ENCODE data around the gene NTNG1. TPM values are rescaled to one million over a fixed set of nuclear protein-coding genes. Genes with fewer than 3 reads are reported as not detected.

The NTNG1 gene
- total and polyA plus RNA-seq, 2 of the 8 experiments (the other 6 are each of a cell fraction or from before 2014, with no cell fraction given) = 1.2 to 4.1 TPM

DNA sequence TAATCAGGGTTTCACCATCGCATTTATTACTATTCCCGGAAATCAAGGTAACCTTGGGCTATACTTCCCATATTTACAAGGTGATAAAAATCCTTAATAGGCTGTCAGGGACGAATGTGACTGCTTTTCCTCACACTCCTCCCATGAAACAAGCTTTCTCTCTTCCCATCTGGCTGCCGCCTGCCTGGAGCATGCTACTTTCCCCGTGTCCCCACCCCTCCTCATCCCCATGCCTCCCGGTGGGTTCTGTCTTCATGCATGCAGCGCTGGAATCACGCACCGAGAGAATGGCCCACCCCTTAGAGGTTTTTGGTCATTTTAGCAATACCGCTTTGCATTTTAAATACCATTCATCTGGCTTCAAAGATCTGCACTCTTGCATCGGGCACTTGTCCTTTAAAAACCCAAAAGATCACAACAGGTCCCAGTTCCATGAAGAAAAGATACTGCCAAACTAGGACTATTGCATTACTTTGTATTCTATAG, 339.1 kb downstream of the NTNG1 start:
- Histone ChIP-seq H3K27me3 (replicated peaks in 1 of 4; ENCODE audit: control insufficient read depth in 3 of 4, extremely low read depth in 1 of 4, insufficient read depth in 3 of 4, low read length in 3 of 4) (no peaks in the 10 kb centered on the region), H2AK5ac (ENCODE audit: low read depth, low read length) (no peak overlapping the region), H2BK120ac (replicated peaks; ENCODE audit: low read depth, low read length) (no peak overlapping the region), H4K20me1 (replicated peaks in 1 of 2; ENCODE audit: control insufficient read depth in 1 of 2, insufficient read depth in 2 of 2, low read length in 2 of 2) (no peaks in the 10 kb centered on the region), H3K4ac (replicated peaks; ENCODE audit: insufficient read length, low read depth, low read length) (no peak overlapping the region), H3K9me3 (ENCODE audit: insufficient read depth in 2 of 2, low read depth in 1 of 2, low read length in 1 of 2) (no peaks in the 10 kb centered on the region), H2BK12ac (ENCODE audit: low read depth, low read length) (no peak overlapping the region), H3K56ac (replicated peaks; ENCODE audit: insufficient read length, low read depth, low read length) (no peak overlapping the region), H2BK20ac (ENCODE audit: low read length) (no peak overlapping the region), H3K23ac (ENCODE audit: insufficient read length) (no peak overlapping the region), H4K8ac (ENCODE audit: extremely low read depth, insufficient read depth, low read length) (no peak overlapping the region), H4K91ac (replicated peaks; ENCODE audit: insufficient read length, low read length) (no peak overlapping the region), H3K14ac (ENCODE audit: insufficient read length) (no peak overlapping the region), H2AFZ (ENCODE audit: low read length) (no peak overlapping the region), H3K79me1 (ENCODE audit: low read depth, low read length) (no peaks in the 10 kb centered on the region), H3K79me2 (ENCODE audit: control insufficient read depth in 1 of 2, insufficient read depth in 2 of 2, low read length in 2 of 2) (no peaks in the 10 kb centered on the region), H3K27ac (ENCODE audit: low read depth, low read length) (no peak overlapping the region), H4K5ac (ENCODE audit: insufficient read length, low read depth, low read length) (no peak overlapping the region), H3K9ac (replicated peaks in 1 of 4; ENCODE audit: extremely low read depth in 1 of 4, low read depth in 3 of 4, low read length in 3 of 4) (no peak overlapping the region), H3K4me3 (ENCODE audit: extremely low read depth in 1 of 4, insufficient read depth in 2 of 4, low read depth in 3 of 4, low read length in 4 of 4) (no peak overlapping the region), H3K4me1 (replicated peaks in 1 of 4; ENCODE audit: control insufficient read depth in 3 of 4, insufficient read depth in 4 of 4, low read length in 3 of 4) (no peaks in the 10 kb centered on the region), H3K36me3 (ENCODE audit: control insufficient read depth in 2 of 4, insufficient read depth in 4 of 4, low read length in 3 of 4) (no peaks in the 10 kb centered on the region), H3K23me2 (ENCODE audit: low read depth, low read length) (no peaks in the 10 kb centered on the region), H3K4me2 (ENCODE audit: insufficient read depth in 1 of 2, low read depth in 2 of 2, low read length in 2 of 2) (no peak overlapping the region), H2BK5ac (ENCODE audit: low read depth, low read length) (no peak overlapping the region), H2BK15ac (ENCODE audit: low read length) (no peak overlapping the region), H3K18ac (ENCODE audit: extremely low read depth, low read length) (no peak overlapping the region)
- ChIA-PET CTCF (ENCODE audit: partially characterized antibody) (interaction anchor here (1.0 to 9.9 kb wide), 3 partner anchors 14 to 48 kb away, joined by 3 to 52 read pairs (median 44); no protein-coding TSS in a partner anchor), POLR2A (ENCODE audit: partially characterized antibody) (no interaction called here)
- FAIRE-seq (no peak), DNase-seq (ENCODE audit: low read depth in 1 of 2, low spot score in 2 of 2) (no peak)
- no peak for TF ChIP-seq RBBP5 (IDR thresholded peaks at IDR 0.05; ENCODE audit: borderline replicate concordance, low read depth, low read length)
- TF ChIP-seq KDM1A (IDR thresholded peaks at IDR 0.05; ENCODE audit: borderline replicate concordance, low read length) = no peak
- TF ChIP-seq, protein P1, sequence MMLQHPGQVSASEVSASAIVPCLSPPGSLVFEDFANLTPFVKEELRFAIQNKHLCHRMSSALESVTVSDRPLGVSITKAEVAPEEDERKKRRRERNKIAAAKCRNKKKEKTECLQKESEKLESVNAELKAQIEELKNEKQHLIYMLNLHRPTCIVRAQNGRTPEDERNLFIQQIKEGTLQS (IDR thresholded peaks at IDR 0.05; ENCODE audit: insufficient read depth, low read depth, low read length) = no peak
- TF ChIP-seq HDAC2 (IDR thresholded peaks at IDR 0.05; ENCODE audit: borderline replicate concordance in 1 of 2, low read depth in 2 of 2, low read length in 2 of 2) = no peak
- TF ChIP-seq KDM5A (IDR thresholded peaks at IDR 0.05; ENCODE audit: low read length) = no peak
- 84% methylated on average over 11 of the region's 11 CpGs; no CpG with 5 or more reads in 1 of the 2 experiments for WGBS, 2 experiments (ENCODE audit: extremely low coverage in 1 of 2, insufficient coverage in 1 of 2, insufficient read length in 1 of 2, insufficient replicate concordance in 2 of 2, low coverage in 1 of 2, low lambda C conversion rate in 2 of 2, missing lambda C conversion rate in 1 of 2)
